ENCODE measurements around the gene SAXO2.
"Not testable (repeated sequence)": the region's sequence is repeated elsewhere in the genome, so short reads cannot be mapped to it uniquely, and the experiment has no call there.

Gene SAXO2

DNA sequence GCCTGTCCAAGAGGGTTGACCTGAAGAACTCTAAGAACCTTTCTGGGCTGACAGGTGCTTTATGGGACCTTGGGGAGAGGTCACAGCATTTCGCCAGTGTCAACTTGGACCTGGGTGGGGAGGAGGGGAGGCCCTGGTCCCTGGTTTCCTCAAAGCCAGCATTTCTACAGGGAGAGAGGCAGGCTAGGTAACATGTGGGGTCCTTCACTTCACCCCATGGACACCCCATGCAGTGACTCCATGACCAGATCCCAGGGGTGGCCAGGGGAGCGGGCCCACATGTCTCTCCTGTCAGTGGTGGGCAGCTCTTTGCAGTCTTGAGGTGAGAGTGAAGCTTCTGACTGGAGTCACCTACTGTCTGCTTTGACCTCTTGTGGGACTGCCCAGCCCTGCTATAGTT lies 50.8 kb downstream of the SAXO2 start:
- in situ Hi-C loops (cut with MboI; ENCODE audit: low sequenced_read_pairs): no loop called here

DNA sequence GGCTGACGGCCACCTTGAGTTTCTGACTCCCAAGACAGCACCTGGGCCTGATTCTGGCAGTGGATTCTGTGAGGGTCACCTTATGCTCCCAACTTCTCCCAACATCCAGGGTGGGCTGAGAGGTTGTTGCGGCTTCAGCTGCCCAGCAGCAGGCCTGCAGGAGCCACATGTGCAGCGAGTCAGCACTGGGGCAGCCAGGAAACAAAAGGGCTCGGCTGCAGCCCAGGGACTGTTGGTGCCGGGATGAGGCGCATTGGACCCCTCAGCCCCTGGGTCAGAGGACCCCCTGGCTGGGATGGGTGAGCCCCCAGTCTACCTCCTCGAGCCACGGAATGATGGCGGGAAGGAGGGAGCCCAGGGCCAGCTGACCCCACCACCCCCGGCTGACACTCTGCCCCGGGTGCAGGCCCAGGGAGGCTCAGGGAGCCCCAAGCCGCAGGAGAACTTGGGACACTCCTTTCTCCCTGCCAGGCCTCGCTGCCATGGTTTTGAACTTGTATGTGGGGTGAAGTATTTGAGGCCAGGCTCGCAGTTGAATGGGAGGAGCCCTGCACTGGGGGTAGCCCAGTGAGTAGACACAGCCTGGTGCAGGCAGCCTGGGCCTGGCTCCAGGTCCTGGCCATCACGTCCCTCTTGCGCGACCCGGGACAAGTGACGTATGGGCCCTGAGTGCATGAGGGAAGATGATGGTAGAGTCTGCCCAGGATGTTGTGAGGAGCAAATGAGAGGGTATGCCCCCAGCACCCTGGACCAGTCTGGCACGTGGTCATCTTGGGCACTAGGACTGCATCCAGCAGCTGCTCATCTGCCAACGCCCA lies 51.5 kb downstream of the SAXO2 start:
- in situ Hi-C loops (cut with MboI; ENCODE audit: low sequenced_read_pairs): not testable (repeated sequence)

- in situ Hi-C loops (cut with MboI; ENCODE audit: low sequenced_read_pairs): no loop called here
These were observed 52.3 kb downstream of the SAXO2 start for GRCh38 chr15:82314769-82315518.

DNA sequence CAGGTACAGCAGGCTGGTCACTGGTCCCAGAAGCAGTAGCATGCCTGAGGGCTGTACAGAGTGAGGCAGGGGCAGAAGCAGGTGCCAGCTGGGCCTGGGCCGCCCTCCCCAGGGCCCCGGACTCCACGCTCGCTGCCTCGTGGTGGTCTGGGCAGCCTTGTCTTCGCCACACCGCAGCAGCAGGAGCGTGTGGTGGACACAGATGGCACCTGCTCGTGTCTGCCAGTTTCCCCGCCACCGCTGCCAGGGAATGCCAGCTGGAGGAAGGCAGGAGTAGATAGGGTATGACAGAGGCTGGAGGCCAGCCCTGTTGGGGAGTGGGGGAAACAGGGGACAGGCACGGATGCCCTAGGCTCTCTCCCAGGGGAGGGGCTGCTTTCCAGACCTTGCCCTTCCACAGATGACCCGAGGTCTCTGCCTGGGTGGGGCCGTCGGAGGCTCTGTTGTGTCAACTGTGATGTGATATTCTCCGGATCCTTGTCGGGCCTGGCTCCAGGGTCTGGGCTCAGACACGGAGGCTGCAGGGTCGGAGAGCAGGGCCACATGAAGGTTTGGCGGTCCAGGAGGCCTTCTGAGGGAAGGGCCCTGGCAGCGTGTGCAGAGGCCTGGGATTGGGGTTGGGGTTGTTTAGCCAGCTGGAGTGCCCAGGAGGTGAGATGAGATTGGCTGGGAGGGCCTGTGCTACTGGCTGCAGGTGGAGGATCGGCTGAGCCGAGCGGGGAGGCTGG lies 53.1 kb downstream of the SAXO2 start:
- in situ Hi-C loops (cut with MboI; ENCODE audit: low sequenced_read_pairs): no loop called here

GRCh38 chr15:82316247-82317090 lies 53.9 kb downstream of the SAXO2 start:
- in situ Hi-C loops (cut with MboI; ENCODE audit: low sequenced_read_pairs): not testable (repeated sequence)

DNA sequence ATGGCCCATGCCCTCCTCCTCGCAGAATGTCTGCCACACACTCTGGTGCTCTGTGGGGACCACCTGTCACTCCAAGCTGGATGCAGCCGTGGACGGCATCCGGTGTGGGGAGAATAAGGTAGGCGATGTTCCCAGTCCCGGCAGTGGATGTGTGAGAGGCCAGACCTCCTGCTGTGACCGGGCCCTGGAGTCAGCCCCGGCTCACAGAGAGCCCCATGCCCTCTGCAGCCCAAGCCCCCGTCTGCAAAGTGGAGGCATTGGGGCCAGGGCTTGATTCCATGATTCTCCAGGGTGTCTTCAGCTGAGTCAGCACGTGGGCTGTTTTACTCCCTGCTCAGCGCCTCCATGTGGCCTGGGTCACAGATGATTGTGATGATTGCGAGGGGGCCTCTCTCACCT lies 54.5 kb downstream of the SAXO2 start:
- in situ Hi-C loops (cut with MboI; ENCODE audit: low sequenced_read_pairs): no loop called here

DNA sequence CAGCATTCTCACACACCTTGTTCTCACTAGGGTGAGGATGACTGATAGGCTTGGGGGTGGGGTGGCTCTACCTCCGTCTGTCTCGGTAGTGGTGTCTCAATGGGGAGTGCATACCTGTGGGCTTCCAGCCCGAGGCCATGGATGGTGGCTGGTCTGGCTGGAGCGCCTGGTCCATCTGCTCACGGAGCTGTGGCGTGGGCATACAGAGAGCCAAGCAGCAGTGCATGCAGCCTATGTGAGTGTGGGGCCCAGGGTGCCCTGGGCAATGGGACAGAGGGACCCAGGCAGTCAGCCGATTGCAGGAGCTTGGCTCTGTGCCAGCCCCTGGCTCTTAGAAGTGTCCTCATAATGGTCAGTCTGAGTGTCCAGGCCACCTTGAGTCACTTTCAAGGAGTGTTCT lies 54.9 kb downstream of the SAXO2 start:
- in situ Hi-C loops (cut with MboI; ENCODE audit: low sequenced_read_pairs): not testable (repeated sequence)

DNA sequence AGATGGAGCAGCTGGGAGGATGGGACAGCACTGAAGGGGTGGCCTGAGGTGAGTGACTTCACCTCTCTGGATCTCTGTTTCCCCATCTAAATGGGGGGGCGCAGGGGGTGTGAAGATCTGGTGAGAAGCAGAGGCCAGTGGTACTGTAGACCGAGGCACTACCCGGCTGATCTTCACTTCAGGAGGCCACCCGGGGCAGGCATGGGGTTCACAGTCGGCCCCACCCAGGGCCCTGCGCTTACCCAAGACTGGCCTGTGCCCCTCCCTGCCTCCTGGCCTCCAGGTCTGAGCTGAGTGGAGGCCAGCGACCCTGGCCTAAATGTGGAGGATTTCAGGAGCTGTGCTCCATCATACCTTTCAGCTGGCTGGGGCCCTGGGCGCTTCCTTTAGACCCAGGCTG lies 55.7 kb downstream of the SAXO2 start:
- in situ Hi-C loops (cut with MboI; ENCODE audit: low sequenced_read_pairs): not testable (repeated sequence)

- in situ Hi-C loops (cut with MboI; ENCODE audit: low sequenced_read_pairs): not testable (repeated sequence)
These were observed 57.1 kb downstream of the SAXO2 start for GRCh38 chr15:82319522-82320278.

DNA sequence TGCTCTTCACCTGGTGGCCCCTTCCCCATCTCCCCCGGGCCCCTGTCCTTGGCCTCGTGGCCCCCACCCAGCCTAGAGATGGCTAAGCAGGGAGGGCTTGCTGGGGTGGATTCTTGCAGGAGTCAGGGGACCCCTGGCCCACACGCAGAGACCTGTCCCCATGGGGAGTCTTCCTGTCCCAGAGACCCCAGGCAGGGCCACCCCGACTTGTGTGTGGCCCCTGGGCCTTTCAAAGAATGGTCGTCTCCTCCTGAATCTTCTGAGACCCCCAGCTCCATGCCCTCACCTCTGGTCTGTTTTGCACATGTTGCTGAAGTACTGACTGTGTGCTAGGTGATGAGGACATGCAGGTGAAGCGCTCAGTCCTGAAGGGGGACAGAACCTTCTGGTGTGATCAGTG lies 58.2 kb downstream of the SAXO2 start:
- in situ Hi-C loops (cut with MboI; ENCODE audit: low sequenced_read_pairs): not testable (repeated sequence)

DNA sequence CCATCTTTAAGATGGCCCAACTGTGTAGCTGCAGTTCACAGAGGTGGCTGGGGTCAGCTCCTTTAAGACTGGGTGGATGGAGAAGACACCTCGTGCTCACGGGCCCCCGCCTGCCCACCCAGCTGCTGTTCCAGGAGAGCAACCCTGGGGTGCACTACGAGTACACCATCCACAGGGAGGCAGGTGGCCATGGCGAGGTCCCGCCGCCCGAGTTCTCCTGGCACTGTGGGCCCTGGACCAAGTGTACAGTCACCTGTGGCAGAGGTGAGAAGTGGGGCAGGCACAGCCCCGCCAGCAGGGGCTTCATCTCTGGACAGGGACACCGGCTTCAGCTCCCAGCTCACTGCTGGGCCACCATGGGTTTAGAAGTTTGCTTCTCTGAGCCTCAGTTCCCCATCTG lies 59.9 kb downstream of the SAXO2 start:
- in situ Hi-C loops (cut with MboI; ENCODE audit: low sequenced_read_pairs): not testable (repeated sequence)

DNA sequence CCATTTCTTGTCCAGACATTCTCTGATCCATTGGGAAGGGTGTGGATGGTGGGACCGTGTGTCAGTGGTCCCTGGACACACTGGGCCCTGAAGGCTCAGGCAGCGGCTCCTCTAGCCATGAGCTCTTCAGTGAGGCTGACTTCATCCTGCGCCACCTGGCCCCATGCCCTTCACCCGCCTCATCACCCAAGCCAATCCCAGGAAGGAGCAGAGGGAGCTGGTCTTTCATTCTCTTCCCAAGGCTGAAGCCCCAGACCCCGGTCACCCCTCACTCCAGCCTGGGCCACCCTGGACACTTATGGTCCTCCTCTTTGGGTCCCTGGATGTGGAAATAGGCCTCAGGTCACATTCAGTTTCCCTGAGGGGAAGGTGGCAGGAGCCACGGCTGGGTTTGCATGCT lies 62.2 kb downstream of the SAXO2 start:
- in situ Hi-C loops (cut with MboI; ENCODE audit: low sequenced_read_pairs): not testable (repeated sequence)

GRCh38 chr15:82325646-82326045 lies 63.0 kb downstream of the SAXO2 start:
- in situ Hi-C loops (cut with MboI; ENCODE audit: low sequenced_read_pairs): not testable (repeated sequence)

DNA sequence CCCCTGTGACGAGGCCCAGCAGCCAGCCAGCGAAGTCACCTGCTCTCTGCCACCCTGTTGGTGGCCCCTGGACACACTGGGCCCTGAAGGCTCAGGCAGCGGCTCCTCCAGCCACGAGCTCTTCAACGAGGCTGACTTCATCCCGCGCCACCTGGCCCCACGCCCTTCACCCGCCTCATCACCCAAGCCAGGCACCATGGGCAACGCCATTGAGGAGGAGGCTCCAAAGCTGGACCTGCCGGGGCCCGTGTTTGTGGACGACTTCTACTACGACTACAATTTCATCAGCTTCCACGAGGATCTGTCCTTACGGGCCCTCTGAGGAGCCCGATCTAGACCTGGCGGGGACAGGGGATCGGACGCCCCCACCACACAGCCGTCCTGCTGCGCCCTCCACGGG lies 64.3 kb downstream of the SAXO2 start:
- in situ Hi-C loops (cut with MboI; ENCODE audit: low sequenced_read_pairs): not testable (repeated sequence)

GRCh38 chr15:82327372-82327771 lies 64.8 kb downstream of the SAXO2 start:
- in situ Hi-C loops (cut with MboI; ENCODE audit: low sequenced_read_pairs): not testable (repeated sequence)

GRCh38 chr15:82329039-82329438 lies 66.4 kb downstream of the SAXO2 start:
- in situ Hi-C loops (cut with MboI; ENCODE audit: low sequenced_read_pairs): not testable (repeated sequence)

DNA sequence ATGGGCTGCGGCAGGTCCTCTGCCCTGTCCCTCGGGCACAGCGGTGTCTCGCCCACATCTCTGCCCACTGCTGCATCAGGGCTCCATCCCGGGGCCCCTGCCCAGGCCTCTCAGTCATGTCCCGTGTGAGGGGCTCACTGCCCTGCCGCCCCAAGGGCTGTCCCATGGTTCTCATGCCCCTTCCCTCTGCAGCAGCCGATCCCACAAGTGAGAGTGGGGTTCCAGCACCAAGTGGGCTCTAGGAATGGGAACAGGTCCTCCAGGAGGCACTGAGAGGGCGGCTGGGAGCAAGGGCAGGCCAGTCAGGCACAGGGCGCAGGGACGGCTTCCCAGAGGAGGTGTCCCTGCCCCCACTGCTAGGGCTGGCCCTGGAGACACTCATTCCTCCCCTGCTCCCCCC lies 68.3 kb downstream of the SAXO2 start:
- in situ Hi-C loops (cut with MboI; ENCODE audit: low sequenced_read_pairs): not testable (repeated sequence)

DNA sequence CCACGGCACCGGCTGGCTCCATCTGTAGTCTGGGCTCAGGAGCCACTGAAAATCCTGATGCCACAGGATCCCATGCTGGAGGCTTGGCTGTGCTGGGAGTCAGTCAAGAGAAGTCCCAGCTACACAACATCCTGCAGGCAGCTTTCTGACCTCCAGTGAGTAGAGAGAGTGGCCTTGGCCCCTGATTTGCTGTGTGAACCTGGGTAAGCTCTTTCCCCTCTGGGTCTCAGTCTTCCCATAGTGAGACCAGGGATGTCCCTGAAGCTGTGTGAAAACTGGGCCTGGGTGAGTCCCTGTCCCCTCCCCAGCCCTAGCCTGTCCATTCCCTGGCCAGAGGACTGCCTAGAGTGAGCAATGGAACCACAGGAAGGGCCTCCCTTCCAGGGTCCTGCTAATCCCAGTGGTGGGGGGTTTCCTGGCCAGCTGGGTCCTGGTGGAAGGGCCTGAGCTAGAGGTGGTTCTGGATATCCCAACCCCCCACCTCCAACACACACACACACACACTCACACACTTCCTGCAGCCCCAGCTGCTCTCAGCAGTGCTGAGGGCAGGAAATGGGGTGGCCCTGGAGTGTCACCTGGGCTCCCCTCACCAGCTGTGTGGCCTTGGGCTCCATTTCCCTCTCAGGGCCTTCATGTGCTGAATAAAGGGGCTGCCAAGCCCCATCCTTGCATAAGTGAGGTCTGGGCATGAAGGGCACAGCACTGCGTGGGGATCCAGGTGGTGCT lies 69.1 kb downstream of the SAXO2 start:
- in situ Hi-C loops (cut with MboI; ENCODE audit: low sequenced_read_pairs): not testable (repeated sequence)
